Measurements from ENCODE around the gene C2CD3.

DNA sequence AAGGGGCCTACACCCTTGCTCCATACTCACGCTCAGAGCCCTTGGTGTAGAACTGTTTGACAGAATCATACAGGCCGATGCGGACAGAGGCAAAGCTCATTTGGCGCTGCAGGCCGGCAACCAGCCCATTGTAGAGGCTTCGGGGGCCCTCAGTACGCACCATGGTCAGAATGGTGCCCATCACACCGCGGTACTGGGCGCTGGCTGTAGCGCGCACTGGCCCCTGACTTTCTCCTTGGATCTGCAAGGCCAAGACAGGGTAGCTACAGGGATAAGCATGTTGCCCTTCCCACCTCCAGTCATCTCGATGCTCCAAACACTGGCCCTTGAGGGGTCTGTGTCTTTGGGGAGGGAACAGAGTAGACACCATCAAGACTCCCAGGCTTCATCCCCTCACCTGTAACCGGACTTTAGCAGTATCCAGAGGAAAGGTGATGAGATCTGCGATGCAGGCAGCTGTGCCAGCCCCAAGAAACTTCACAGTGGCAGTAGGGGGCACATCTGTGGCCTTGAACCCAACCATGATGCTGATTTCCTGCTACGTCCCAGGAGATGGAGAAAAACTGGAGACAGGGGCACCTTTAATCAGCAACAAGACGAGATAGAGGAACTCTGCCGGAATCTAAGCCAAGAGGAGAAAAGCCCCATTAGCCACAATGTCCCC is 192.8 kb downstream of the C2CD3 start:
- TF ChIP-seq, protein P1, sequence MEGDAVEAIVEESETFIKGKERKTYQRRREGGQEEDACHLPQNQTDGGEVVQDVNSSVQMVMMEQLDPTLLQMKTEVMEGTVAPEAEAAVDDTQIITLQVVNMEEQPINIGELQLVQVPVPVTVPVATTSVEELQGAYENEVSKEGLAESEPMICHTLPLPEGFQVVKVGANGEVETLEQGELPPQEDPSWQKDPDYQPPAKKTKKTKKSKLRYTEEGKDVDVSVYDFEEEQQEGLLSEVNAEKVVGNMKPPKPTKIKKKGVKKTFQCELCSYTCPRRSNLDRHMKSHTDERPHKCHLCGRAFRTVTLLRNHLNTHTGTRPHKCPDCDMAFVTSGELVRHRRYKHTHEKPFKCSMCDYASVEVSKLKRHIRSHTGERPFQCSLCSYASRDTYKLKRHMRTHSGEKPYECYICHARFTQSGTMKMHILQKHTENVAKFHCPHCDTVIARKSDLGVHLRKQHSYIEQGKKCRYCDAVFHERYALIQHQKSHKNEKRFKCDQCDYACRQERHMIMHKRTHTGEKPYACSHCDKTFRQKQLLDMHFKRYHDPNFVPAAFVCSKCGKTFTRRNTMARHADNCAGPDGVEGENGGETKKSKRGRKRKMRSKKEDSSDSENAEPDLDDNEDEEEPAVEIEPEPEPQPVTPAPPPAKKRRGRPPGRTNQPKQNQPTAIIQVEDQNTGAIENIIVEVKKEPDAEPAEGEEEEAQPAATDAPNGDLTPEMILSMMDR (IDR thresholded peaks at IDR 0.05; ENCODE audit: insufficient read depth, low read depth, low read length): no peak
- TF ChIP-seq EZH2 (IDR thresholded peaks at IDR 0.05; ENCODE audit: insufficient read depth, low read length): no peak

Measured in astrocyte (in vitro differentiated cells and primary cell).